WTC11 (cell line): ENCODE data around the gene HPGD. TPM values are rescaled to one million over a fixed set of nuclear protein-coding genes. Genes with fewer than 3 reads are reported as not detected.

Source experiments
- ATAC-seq: fragments of 200-7000 bp; cut with Tn5 transposase; 2 replicates; pipeline ENCODE4 v1.10.0; 2021; ENCODE audit warnings: mild to moderate bottlenecking, moderate library complexity
- CTCF ChIA-PET: fragments of 300-600 bp; sonication (Branson Sonifier 250); formaldehyde crosslinking; loops from one replicate; lab custom pipeline; 2021; ENCODE audit warnings: antibody characterized with exemption; lab: Charles Lee
- POLR2A ChIA-PET: fragments of 350-600 bp; sonication (Branson Sonifier 250); formaldehyde crosslinking; loops from one replicate; lab custom pipeline; 2021; ENCODE audit warnings: antibody characterized with exemption; lab: Charles Lee
- DNase-seq: peaks from one replicate; pipeline ENCODE4 v3.0.0; 2021; ENCODE audit warnings: low spot score
- H3K27ac Mint-ChIP-seq: 2 replicates; pipeline ENCODE4 v1.8.0; 2021; ENCODE audit warnings: mixed read lengths
- H3K27me3 Mint-ChIP-seq: 2 replicates; pipeline ENCODE4 v1.8.0; 2021; ENCODE audit warnings: low read depth, mild to moderate bottlenecking, moderate library complexity, mixed read lengths
- H3K36me3 Mint-ChIP-seq: 2 replicates; pipeline ENCODE4 v1.8.0; 2021; ENCODE audit warnings: mixed read lengths
- H3K4me1 Mint-ChIP-seq: 2 replicates; pipeline ENCODE4 v1.8.0; 2022; ENCODE audit warnings: mixed read lengths
- H3K4me3 Mint-ChIP-seq: 2 replicates; pipeline ENCODE4 v1.8.0; 2021; ENCODE audit warnings: mild to moderate bottlenecking, moderate library complexity, mixed read lengths
- H3K9me3 Mint-ChIP-seq: 2 replicates; pipeline ENCODE4 v1.8.0; 2021; ENCODE audit warnings: mixed read lengths
- CREB1 ChIP-seq: sonication (generic); formaldehyde crosslinking; IDR thresholded peaks from 2 replicates; pipeline ENCODE4 v1.8.0; 2023; ENCODE audit warnings: mild to moderate bottlenecking, missing genetic modification reagents
- GABPB1 ChIP-seq: sonication (generic); formaldehyde crosslinking; IDR thresholded peaks from 2 replicates; pipeline ENCODE4 v1.8.1; 2023; ENCODE audit warnings: mild to moderate bottlenecking, missing genetic modification reagents
- IRF2 ChIP-seq: sonication (generic); formaldehyde crosslinking; IDR thresholded peaks from 2 replicates; pipeline ENCODE4 v1.8.0; 2022; ENCODE audit warnings: low read depth, missing genetic modification reagents, borderline replicate concordance
- JAZF1 ChIP-seq: fragments of 250-450 bp; sonication (Bioruptor Pico); IDR thresholded peaks from 2 replicates; pipeline ENCODE4 v1.9.0; 2021; ENCODE audit warnings: moderate library complexity, mild to moderate bottlenecking, inconsistent platforms
- JUN ChIP-seq: sonication (generic); formaldehyde crosslinking; IDR thresholded peaks from 2 replicates; pipeline ENCODE4 v1.8.0; 2023; ENCODE audit warnings: mild to moderate bottlenecking, missing genetic modification reagents
- MYBL2 ChIP-seq: sonication (generic); formaldehyde crosslinking; IDR thresholded peaks from 2 replicates; pipeline ENCODE4 v1.8.1; 2023; ENCODE audit warnings: mild to moderate bottlenecking, moderate library complexity, missing genetic modification reagents
- NFYB ChIP-seq: sonication (generic); formaldehyde crosslinking; conservative IDR thresholded peaks from 2 replicates; pipeline ENCODE4 v1.8.0; 2022; ENCODE audit warnings: low read depth, missing genetic modification reagents
- NR2C2 ChIP-seq: sonication (generic); formaldehyde crosslinking; IDR thresholded peaks from 2 replicates; pipeline ENCODE4 v1.8.0; 2022; ENCODE audit warnings: mild to moderate bottlenecking, missing genetic modification reagents
- OVOL2 ChIP-seq: fragments of 250-450 bp; sonication (Bioruptor Pico); IDR thresholded peaks from 2 replicates; pipeline ENCODE4 v1.9.0; 2021; ENCODE audit warnings: mild to moderate bottlenecking, borderline replicate concordance
- STAT6 ChIP-seq: sonication (generic); formaldehyde crosslinking; conservative IDR thresholded peaks from 2 replicates; pipeline ENCODE4 v1.8.1; 2023; ENCODE audit warnings: mild to moderate bottlenecking, low read depth, missing genetic modification reagents, moderate library complexity
- TEAD1 ChIP-seq: sonication (generic); formaldehyde crosslinking; IDR thresholded peaks from 2 replicates; pipeline ENCODE4 v1.8.0; 2022; ENCODE audit warnings: mild to moderate bottlenecking, missing genetic modification reagents
- TP53 ChIP-seq: sonication (generic); formaldehyde crosslinking; IDR thresholded peaks from 2 replicates; pipeline ENCODE4 v1.8.1; 2023; ENCODE audit warnings: mild to moderate bottlenecking, missing genetic modification reagents
- USF2 ChIP-seq: sonication (generic); formaldehyde crosslinking; IDR thresholded peaks from 2 replicates; pipeline ENCODE4 v1.8.1; 2023; ENCODE audit warnings: mild to moderate bottlenecking, missing genetic modification reagents, moderate library complexity
- ZNF121 ChIP-seq: sonication (generic); formaldehyde crosslinking; IDR thresholded peaks from 2 replicates; pipeline ENCODE4 v1.8.0; 2023; ENCODE audit warnings: missing genetic modification reagents
- ZNF423 ChIP-seq: fragments of 250-450 bp; sonication (Bioruptor Pico); IDR thresholded peaks from 2 replicates; pipeline ENCODE4 v2.1.2; 2022; ENCODE audit warnings: mild to moderate bottlenecking, moderate library complexity
- ZSCAN18 ChIP-seq: fragments of 250-450 bp; sonication (Bioruptor Pico); IDR thresholded peaks from 2 replicates; pipeline ENCODE4 v2.1.2; 2022; ENCODE audit warnings: mild to moderate bottlenecking, moderate library complexity
- total RNA-seq: library from RNA; stranded (reverse); gene quantifications from 3 replicates; pipeline ENCODE4 v1.2.3, GENCODE V29; 2021
- TF ChIP-seq, protein P1 (sequence below): fragments of 250-450 bp; sonication (Bioruptor Pico); IDR thresholded peaks from 2 replicates; pipeline ENCODE4 v1.9.0; 2021; ENCODE audit warnings: mild to moderate bottlenecking, borderline replicate concordance
- TF ChIP-seq, protein P2 (sequence below): fragments of 200-600 bp; IDR thresholded peaks from 2 replicates; pipeline ENCODE4 v1.8.0; 2022; ENCODE audit warnings: antibody characterized with exemption
- TF ChIP-seq, protein P3 (sequence below): fragments of 250-450 bp; sonication (Bioruptor Pico); IDR thresholded peaks from 2 replicates; pipeline ENCODE4 v1.9.0; 2021; ENCODE audit warnings: mild to moderate bottlenecking

The HPGD gene
- total RNA-seq, 1 experiment from 2014 or later: 3.6 TPM

DNA sequence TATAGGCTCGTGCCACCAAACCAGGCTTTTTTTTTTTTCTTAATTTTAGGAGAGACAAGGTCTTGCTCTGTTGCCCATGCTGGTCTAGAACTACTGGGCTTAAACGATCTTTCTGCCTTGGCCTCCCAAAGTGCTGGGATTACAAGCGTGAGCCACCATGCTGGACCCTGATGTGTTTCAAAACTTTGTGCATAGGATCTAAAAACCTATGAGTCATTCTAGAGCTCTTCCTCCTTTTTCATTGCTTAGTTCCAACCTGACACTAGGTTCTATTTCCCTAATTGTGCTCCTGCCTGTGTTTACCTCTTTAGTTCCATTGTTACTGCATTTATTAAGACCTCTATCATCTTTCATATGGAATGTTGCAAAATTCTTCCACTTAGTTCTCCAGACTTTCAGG, 57.3 kb downstream of the HPGD start:
- Mint-ChIP-seq H3K27ac (no peak overlapping the region), H3K27me3 (no peaks in the 10 kb centered on the region), H3K36me3 (peaks cover 8% of the 10 kb centered on the region)
- POLR2A ChIA-PET: no interaction called here
- no peak for ATAC-seq
- TF ChIP-seq ZNF121 (CRISPR knock-in tag) (no peak), CREB1 (CRISPR knock-in tag) (no peak), GABPB1 (CRISPR knock-in tag) (no peak), USF2 (CRISPR knock-in tag) (no peak), NFYB (no peak), MYBL2 (CRISPR knock-in tag) (no peak)
- TF ChIP-seq, protein P1, sequence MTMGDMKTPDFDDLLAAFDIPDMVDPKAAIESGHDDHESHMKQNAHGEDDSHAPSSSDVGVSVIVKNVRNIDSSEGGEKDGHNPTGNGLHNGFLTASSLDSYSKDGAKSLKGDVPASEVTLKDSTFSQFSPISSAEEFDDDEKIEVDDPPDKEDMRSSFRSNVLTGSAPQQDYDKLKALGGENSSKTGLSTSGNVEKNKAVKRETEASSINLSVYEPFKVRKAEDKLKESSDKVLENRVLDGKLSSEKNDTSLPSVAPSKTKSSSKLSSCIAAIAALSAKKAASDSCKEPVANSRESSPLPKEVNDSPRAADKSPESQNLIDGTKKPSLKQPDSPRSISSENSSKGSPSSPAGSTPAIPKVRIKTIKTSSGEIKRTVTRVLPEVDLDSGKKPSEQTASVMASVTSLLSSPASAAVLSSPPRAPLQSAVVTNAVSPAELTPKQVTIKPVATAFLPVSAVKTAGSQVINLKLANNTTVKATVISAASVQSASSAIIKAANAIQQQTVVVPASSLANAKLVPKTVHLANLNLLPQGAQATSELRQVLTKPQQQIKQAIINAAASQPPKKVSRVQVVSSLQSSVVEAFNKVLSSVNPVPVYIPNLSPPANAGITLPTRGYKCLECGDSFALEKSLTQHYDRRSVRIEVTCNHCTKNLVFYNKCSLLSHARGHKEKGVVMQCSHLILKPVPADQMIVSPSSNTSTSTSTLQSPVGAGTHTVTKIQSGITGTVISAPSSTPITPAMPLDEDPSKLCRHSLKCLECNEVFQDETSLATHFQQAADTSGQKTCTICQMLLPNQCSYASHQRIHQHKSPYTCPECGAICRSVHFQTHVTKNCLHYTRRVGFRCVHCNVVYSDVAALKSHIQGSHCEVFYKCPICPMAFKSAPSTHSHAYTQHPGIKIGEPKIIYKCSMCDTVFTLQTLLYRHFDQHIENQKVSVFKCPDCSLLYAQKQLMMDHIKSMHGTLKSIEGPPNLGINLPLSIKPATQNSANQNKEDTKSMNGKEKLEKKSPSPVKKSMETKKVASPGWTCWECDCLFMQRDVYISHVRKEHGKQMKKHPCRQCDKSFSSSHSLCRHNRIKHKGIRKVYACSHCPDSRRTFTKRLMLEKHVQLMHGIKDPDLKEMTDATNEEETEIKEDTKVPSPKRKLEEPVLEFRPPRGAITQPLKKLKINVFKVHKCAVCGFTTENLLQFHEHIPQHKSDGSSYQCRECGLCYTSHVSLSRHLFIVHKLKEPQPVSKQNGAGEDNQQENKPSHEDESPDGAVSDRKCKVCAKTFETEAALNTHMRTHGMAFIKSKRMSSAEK (CRISPR knock-in tag): no peak
- TF ChIP-seq, protein P2, sequence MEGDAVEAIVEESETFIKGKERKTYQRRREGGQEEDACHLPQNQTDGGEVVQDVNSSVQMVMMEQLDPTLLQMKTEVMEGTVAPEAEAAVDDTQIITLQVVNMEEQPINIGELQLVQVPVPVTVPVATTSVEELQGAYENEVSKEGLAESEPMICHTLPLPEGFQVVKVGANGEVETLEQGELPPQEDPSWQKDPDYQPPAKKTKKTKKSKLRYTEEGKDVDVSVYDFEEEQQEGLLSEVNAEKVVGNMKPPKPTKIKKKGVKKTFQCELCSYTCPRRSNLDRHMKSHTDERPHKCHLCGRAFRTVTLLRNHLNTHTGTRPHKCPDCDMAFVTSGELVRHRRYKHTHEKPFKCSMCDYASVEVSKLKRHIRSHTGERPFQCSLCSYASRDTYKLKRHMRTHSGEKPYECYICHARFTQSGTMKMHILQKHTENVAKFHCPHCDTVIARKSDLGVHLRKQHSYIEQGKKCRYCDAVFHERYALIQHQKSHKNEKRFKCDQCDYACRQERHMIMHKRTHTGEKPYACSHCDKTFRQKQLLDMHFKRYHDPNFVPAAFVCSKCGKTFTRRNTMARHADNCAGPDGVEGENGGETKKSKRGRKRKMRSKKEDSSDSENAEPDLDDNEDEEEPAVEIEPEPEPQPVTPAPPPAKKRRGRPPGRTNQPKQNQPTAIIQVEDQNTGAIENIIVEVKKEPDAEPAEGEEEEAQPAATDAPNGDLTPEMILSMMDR: no peak
- TF ChIP-seq, all 79 proteins: peak for 0
- Mint-ChIP-seq H3K9me3 (peaks cover 17% of the 10 kb centered on the region), H3K4me3 (no peak overlapping the region), H3K4me1 (peaks cover 17% of the 10 kb centered on the region)
- CTCF ChIA-PET: no interaction called here
- no peak for DNase-seq

GRCh38 chr4:174461466-174462106, 60.7 kb downstream of the HPGD start:
- DNase-seq (no peak), ATAC-seq (peak; percentile 22; the same call in 1 of the 2 replicates)
- TF ChIP-seq NR2C2 (no peak), ZNF423 (CRISPR knock-in tag) (no peak), ZSCAN18 (CRISPR knock-in tag) (no peak), IRF2 (CRISPR knock-in tag) (no peak), JUN (CRISPR knock-in tag) (no peak), JAZF1 (no peak), TP53 (no peak), TEAD1 (CRISPR knock-in tag) (no peak), STAT6 (CRISPR knock-in tag) (no peak), OVOL2 (CRISPR knock-in tag) (no peak)
- TF ChIP-seq, protein P3, sequence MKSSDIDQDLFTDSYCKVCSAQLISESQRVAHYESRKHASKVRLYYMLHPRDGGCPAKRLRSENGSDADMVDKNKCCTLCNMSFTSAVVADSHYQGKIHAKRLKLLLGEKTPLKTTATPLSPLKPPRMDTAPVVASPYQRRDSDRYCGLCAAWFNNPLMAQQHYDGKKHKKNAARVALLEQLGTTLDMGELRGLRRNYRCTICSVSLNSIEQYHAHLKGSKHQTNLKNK (CRISPR knock-in tag): no peak
- TF ChIP-seq, protein P2: no peak

More at GRCh38 chr4:174461466-174462106, 60.7 kb downstream of the HPGD start:
- Mint-ChIP-seq H3K36me3 (peaks cover 8% of the 10 kb centered on the region), H3K27me3 (no peaks in the 10 kb centered on the region; the same call in 1 of the 2 replicates), H3K9me3 (peaks cover 13% of the 10 kb centered on the region), H3K4me1 (peaks cover 9% of the 10 kb centered on the region), H3K27ac (no peak overlapping the region), H3K4me3 (no peak overlapping the region)
- ChIA-PET CTCF (no interaction called here), POLR2A (no interaction called here)
